Prostate gland (tissue), 2 donors: Measurements from ENCODE around the gene TRIP6. TPM values are rescaled to one million over a fixed set of nuclear protein-coding genes. Genes with fewer than 3 reads are reported as not detected.
A peak's percentile ranks its signal among the peaks of the same experiment; 100 is the strongest.

Source experiments
- DNase-seq: peaks from one replicate; pipeline ENCODE4 v3.0.0-alpha.2; 2019; ENCODE audit warnings: low spot score
- H3K27ac ChIP-seq, 2 donors: fragments of 200-600 bp; sonication (generic); 2 replicates each; pipeline ENCODE4 v1.5.1; 2017 to 2019
- H3K27me3 ChIP-seq: fragments of 200-600 bp; sonication (generic); replicated peaks from 2 replicates; pipeline ENCODE4 v1.5.1; 2019; ENCODE audit not compliant: insufficient read depth
- H3K36me3 ChIP-seq, 2 donors: fragments of 200-600 bp; sonication (generic); 1 replicate in 1 of 2; 2 replicates in 1 of 2; pipeline versions ENCODE4 v1.5.1 to v1.8.1; 2017 to 2019
- H3K4me1 ChIP-seq: fragments of 200-600 bp; sonication (generic); replicated peaks from 2 replicates; pipeline ENCODE4 v1.5.1; 2019
- H3K4me3 ChIP-seq, 2 donors: fragments of 200-600 bp; sonication (generic); 2 replicates each; pipeline ENCODE4 v1.5.1; 2017 to 2019
- H3K9me3 ChIP-seq: fragments of 200-600 bp; sonication (generic); 2 replicates; pipeline ENCODE4 v1.5.1; 2017
- CTCF ChIP-seq, 4 experiments: fragments of 200-600 bp in 2 of 4; fragments of 450-650 bp in 2 of 4; sonication (generic) in 2 of 4; IDR thresholded peaks; 1 replicate in 3 of 4; 2 replicates in 1 of 4; pipeline ENCODE4 v1.5.1; 2016 to 2019; ENCODE audit warnings: antibody characterized with exemption in 4 of 4, mild to moderate bottlenecking in 2 of 4, moderate library complexity in 2 of 4
- POLR2A ChIP-seq: fragments of 450-650 bp; IDR thresholded peaks from one replicate; pipeline ENCODE4 v1.6.1; 2016; ENCODE audit warnings: antibody characterized with exemption, mild to moderate bottlenecking
- POLR2AphosphoS5 ChIP-seq: sonication (generic); formaldehyde crosslinking; IDR thresholded peaks from one replicate; pipeline ENCODE4 v1.6.1; 2017; ENCODE audit warnings: antibody characterized with exemption
- WGBS: methylation state at CpG from one replicate; pipeline ENCODE4 v1.1.5; 2018; 5-methylcytosine and 5-hydroxymethylcytosine counted together
- intact Hi-C: fragments of 100-400 bp; cut with DNase I; formaldehyde crosslinking; loops from one replicate; pipeline ENCODE4 v1.14.2; 2022
- total RNA-seq, 2 donors: library from RNA; depleted of rRNA; stranded (reverse); fragments of >200 nt; gene quantifications; one replicate each; pipeline ENCODE4 v1.1.0, GENCODE V29; 2016

Gene TRIP6
- total RNA-seq, 2 donors from 2014 or later = 65.9 to 113 TPM

GRCh38 chr7:100837099-100837836, 29.9 kb upstream of the TRIP6 start:
- 4% methylated on average over 37 of the region's 37 CpGs for WGBS
- TF ChIP-seq CTCF (IDR thresholded peaks at IDR 0.05) = peak in 1 of 4 experiments; percentile 16
- TF ChIP-seq POLR2AphosphoS5 = peak; percentile 96
- TF ChIP-seq POLR2A = peak; percentile 69
- H3K36me3 ChIP-seq = no peaks in the 10 kb centered on the region
- DNase-seq = peak; percentile 86
- H3K27ac ChIP-seq = peak overlapping the region; percentile 77 to 78
- H3K27me3 ChIP-seq = no peaks in the 10 kb centered on the region
- peak overlapping the region; percentile 20 to 25 for H3K4me3 ChIP-seq
- no peaks in the 10 kb centered on the region for H3K9me3 ChIP-seq
- H3K4me1 ChIP-seq = no peaks in the 10 kb centered on the region
- intact Hi-C loops = no loop called here

- no peak for DNase-seq
- Histone ChIP-seq H3K4me3 (no peak overlapping the region), H3K9me3 (no peaks in the 10 kb centered on the region), H3K36me3 (no peaks in the 10 kb centered on the region), H3K27me3 (no peaks in the 10 kb centered on the region), H3K4me1 (no peaks in the 10 kb centered on the region), H3K27ac (no peak overlapping the region)
- 94% methylated on average over 18 of the region's 18 CpGs for WGBS
- intact Hi-C loops = no loop called here
- TF ChIP-seq CTCF (IDR thresholded peaks at IDR 0.05) = no peak
- no peak for TF ChIP-seq POLR2A
- TF ChIP-seq POLR2AphosphoS5 = no peak
Measured at GRCh38 chr7:100839361-100839760, 27.8 kb upstream of the TRIP6 start.

- TF ChIP-seq CTCF (IDR thresholded peaks at IDR 0.05) = no peak
- no peak for TF ChIP-seq POLR2A
- no peak for TF ChIP-seq POLR2AphosphoS5
Measured at GRCh38 chr7:100840470-100841100, 26.6 kb upstream of the TRIP6 start.

GRCh38 chr7:100847360-100847759, 19.8 kb upstream of the TRIP6 start:
- Histone ChIP-seq H3K27me3 (no peaks in the 10 kb centered on the region), H3K36me3 (no peaks in the 10 kb centered on the region), H3K9me3 (no peaks in the 10 kb centered on the region), H3K27ac (no peak overlapping the region), H3K4me3 (no peak overlapping the region), H3K4me1 (no peaks in the 10 kb centered on the region)
- DNase-seq = no peak
- intact Hi-C loops = no loop called here
- 81% methylated on average over 4 of the region's 4 CpGs for WGBS
- TF ChIP-seq POLR2A (no peak), POLR2AphosphoS5 (peak; percentile 27), CTCF (IDR thresholded peaks at IDR 0.05) (no peak)

More at GRCh38 chr7:100840470-100841100, 26.6 kb upstream of the TRIP6 start:
- Histone ChIP-seq H3K27me3 (no peaks in the 10 kb centered on the region), H3K36me3 (no peaks in the 10 kb centered on the region), H3K4me1 (no peaks in the 10 kb centered on the region), H3K9me3 (no peaks in the 10 kb centered on the region), H3K4me3 (no peak overlapping the region), H3K27ac (no peak overlapping the region)
- WGBS = 61% methylated on average over 8 of the region's 8 CpGs
- intact Hi-C loops = no loop called here
- no peak for DNase-seq
